BE2C (cell line): ENCODE results near the gene PRG3.

ENCODE experiments used
- DNase-seq: peaks from one replicate; pipeline ENCODE4 v3.0.0-alpha.2; 2020
- H3K27me3 ChIP-seq: fragments of 250-450 bp; sonication (Bioruptor Pico); 2 replicates; pipeline ENCODE4 v1.5.1; 2020; ENCODE audit warnings: mild to moderate bottlenecking
- H3K36me3 ChIP-seq: fragments of 250-450 bp; sonication (Bioruptor Pico); 2 replicates; pipeline ENCODE4 v1.5.1; 2020; ENCODE audit warnings: mild to moderate bottlenecking
- H3K4me1 ChIP-seq: fragments of 250-450 bp; sonication (Bioruptor Pico); 2 replicates; pipeline ENCODE4 v1.5.1; 2020
- H3K4me3 ChIP-seq: 2 replicates; pipeline ENCODE4 v1.5.1; 2011; ENCODE audit warnings: low read depth, low read length
- H3K9me3 ChIP-seq: fragments of 250-450 bp; sonication (Bioruptor Pico); 2 replicates; pipeline ENCODE4 v1.5.1; 2020
- CTCF ChIP-seq: IDR thresholded peaks from 2 replicates; pipeline ENCODE4 v1.5.1; 2012; ENCODE audit warnings: mild to moderate bottlenecking, low read depth, low read length

Gene PRG3

GRCh38 chr11:57413681-57414080 is 32.7 kb upstream of the PRG3 start:
- no peaks in the 10 kb centered on the region for H3K27me3 ChIP-seq
- DNase-seq = no peak
- H3K4me1 ChIP-seq = no peaks in the 10 kb centered on the region
- no peak for TF ChIP-seq CTCF
- H3K36me3 ChIP-seq = no peaks in the 10 kb centered on the region
- no peak overlapping the region for H3K4me3 ChIP-seq
- no peaks in the 10 kb centered on the region for H3K9me3 ChIP-seq

- TF ChIP-seq CTCF = no peak
- no peak for DNase-seq
- Histone ChIP-seq H3K36me3 (no peaks in the 10 kb centered on the region), H3K4me3 (no peak overlapping the region), H3K4me1 (no peaks in the 10 kb centered on the region), H3K9me3 (no peaks in the 10 kb centered on the region), H3K27me3 (no peaks in the 10 kb centered on the region)
These were observed 29.3 kb upstream of the PRG3 start for GRCh38 chr11:57410287-57410686.

- Histone ChIP-seq H3K36me3 (no peaks in the 10 kb centered on the region), H3K9me3 (no peaks in the 10 kb centered on the region), H3K4me3 (no peak overlapping the region), H3K27me3 (no peaks in the 10 kb centered on the region), H3K4me1 (no peaks in the 10 kb centered on the region)
- no peak for DNase-seq
- TF ChIP-seq CTCF = no peak
These were observed 28.6 kb upstream of the PRG3 start for GRCh38 chr11:57409321-57410100.

- H3K27me3 ChIP-seq = no peaks in the 10 kb centered on the region
- H3K4me1 ChIP-seq = no peaks in the 10 kb centered on the region
- no peaks in the 10 kb centered on the region for H3K9me3 ChIP-seq
- no peaks in the 10 kb centered on the region for H3K36me3 ChIP-seq
- no peak for TF ChIP-seq CTCF
- no peak for DNase-seq
- no peak overlapping the region for H3K4me3 ChIP-seq
These were observed 27.8 kb upstream of the PRG3 start for GRCh38 chr11:57408771-57409170.

- no peaks in the 10 kb centered on the region for H3K36me3 ChIP-seq
- no peak overlapping the region for H3K4me3 ChIP-seq
- H3K27me3 ChIP-seq = no peaks in the 10 kb centered on the region
- no peak for DNase-seq
- no peaks in the 10 kb centered on the region for H3K4me1 ChIP-seq
- no peaks in the 10 kb centered on the region for H3K9me3 ChIP-seq
- no peak for TF ChIP-seq CTCF
These were observed 27.1 kb upstream of the PRG3 start for GRCh38 chr11:57407941-57408475.
